ENCODE data around the gene FAM161B. TPM values are rescaled to one million over a fixed set of nuclear protein-coding genes. Genes with fewer than 3 reads are reported as not detected.

FAM161B gene, protein sequence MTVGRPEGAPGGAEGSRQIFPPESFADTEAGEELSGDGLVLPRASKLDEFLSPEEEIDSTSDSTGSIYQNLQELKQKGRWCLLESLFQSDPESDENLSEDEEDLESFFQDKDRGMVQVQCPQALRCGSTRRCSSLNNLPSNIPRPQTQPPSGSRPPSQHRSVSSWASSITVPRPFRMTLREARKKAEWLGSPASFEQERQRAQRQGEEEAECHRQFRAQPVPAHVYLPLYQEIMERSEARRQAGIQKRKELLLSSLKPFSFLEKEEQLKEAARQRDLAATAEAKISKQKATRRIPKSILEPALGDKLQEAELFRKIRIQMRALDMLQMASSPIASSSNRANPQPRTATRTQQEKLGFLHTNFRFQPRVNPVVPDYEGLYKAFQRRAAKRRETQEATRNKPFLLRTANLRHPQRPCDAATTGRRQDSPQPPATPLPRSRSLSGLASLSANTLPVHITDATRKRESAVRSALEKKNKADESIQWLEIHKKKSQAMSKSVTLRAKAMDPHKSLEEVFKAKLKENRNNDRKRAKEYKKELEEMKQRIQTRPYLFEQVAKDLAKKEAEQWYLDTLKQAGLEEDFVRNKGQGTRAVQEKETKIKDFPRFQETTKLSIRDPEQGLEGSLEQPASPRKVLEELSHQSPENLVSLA
- 4.4 TPM for polyA plus RNA-seq (2012; ENCODE audit: insufficient read depth, insufficient read length, low read depth)

- H3K4me3 ChIP-seq (ENCODE audit: low read depth, low read length) = peak within 1 kb of the TSS; percentile 77
- H3K9me3 ChIP-seq = no peaks in the 10 kb centered on the region
- peaks cover 8% of the 10 kb centered on the region for H3K36me3 ChIP-seq
- no peaks in the 10 kb centered on the region for H3K27me3 ChIP-seq
- H3K4me1 ChIP-seq = no peaks in the 10 kb centered on the region
- TF ChIP-seq, protein P1, sequence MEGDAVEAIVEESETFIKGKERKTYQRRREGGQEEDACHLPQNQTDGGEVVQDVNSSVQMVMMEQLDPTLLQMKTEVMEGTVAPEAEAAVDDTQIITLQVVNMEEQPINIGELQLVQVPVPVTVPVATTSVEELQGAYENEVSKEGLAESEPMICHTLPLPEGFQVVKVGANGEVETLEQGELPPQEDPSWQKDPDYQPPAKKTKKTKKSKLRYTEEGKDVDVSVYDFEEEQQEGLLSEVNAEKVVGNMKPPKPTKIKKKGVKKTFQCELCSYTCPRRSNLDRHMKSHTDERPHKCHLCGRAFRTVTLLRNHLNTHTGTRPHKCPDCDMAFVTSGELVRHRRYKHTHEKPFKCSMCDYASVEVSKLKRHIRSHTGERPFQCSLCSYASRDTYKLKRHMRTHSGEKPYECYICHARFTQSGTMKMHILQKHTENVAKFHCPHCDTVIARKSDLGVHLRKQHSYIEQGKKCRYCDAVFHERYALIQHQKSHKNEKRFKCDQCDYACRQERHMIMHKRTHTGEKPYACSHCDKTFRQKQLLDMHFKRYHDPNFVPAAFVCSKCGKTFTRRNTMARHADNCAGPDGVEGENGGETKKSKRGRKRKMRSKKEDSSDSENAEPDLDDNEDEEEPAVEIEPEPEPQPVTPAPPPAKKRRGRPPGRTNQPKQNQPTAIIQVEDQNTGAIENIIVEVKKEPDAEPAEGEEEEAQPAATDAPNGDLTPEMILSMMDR (IDR thresholded peaks at IDR 0.05; ENCODE audit: low read depth, low read length) = peak; percentile 10; the same call in 1 of the 2 replicates
- DNase-seq = peak; percentile 94
Observed at GRCh38 chr14:73949752-73950734, at the start of gene FAM161B, which contains the start of gene COQ6. Gene FAM161B (minus strand): TSS chr14:73950094. CDS start chr14:73950026, 68 bp downstream. Gene COQ6 (plus strand): TSS chr14:73950302. CDS start chr14:73950333, 31 bp downstream.

GRCh38 chr14:73998726-73999125, 48.8 kb upstream of the FAM161B start:
- Histone ChIP-seq H3K27me3 (no peaks in the 10 kb centered on the region), H3K4me3 (ENCODE audit: low read depth, low read length) (no peak overlapping the region), H3K36me3 (no peaks in the 10 kb centered on the region), H3K4me1 (no peaks in the 10 kb centered on the region), H3K9me3 (no peaks in the 10 kb centered on the region)
- DNase-seq = no peak
- TF ChIP-seq, protein P1 (IDR thresholded peaks at IDR 0.05; ENCODE audit: low read depth, low read length) = no peak

GRCh38 chr14:73997944-73998447, 48.1 kb upstream of the FAM161B start:
- Histone ChIP-seq H3K4me3 (ENCODE audit: low read depth, low read length) (no peak overlapping the region), H3K27me3 (no peaks in the 10 kb centered on the region), H3K9me3 (no peaks in the 10 kb centered on the region), H3K36me3 (no peaks in the 10 kb centered on the region), H3K4me1 (no peaks in the 10 kb centered on the region)
- no peak for DNase-seq
- TF ChIP-seq, protein P1 (IDR thresholded peaks at IDR 0.05; ENCODE audit: low read depth, low read length) = no peak

DNA sequence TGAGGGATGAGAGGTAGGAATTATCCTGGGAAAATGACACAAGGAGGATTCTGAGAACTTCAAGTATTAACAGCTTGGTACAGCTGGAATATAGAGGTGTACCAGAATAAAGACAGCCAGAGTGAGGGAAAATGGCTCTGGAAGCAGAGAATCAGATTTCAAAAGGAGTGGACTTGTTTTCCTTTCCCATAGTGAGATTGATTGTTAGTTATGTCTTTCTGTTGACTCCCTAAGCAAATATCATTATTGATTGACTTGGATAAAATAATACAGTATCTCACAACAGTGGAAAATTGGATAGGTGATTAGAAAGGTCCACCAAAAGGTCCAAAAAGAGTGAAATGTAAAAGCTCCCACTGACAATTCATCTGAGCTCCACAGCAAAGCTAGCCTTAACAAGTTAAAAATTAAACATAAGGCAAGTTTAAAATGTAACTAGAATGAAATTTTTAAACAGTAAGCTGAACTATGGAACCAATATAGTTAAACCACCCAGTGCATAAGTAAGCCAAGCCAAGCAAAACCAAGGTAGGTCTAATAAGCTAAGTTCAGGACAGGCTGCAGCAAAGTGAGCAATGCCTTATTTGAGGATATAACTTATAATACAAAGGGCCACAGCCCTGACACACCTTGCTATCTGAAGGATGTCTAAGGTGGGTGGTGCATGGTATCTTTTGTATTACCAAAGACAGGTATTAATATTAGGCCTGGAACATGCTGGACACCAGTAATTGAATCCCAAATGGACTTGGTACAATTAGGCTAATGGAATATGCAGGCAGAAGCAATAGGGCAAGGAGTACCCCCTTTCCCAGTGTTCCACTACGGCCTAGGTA, 47.4 kb upstream of the FAM161B start:
- no peak for DNase-seq
- no peaks in the 10 kb centered on the region for H3K4me1 ChIP-seq
- TF ChIP-seq, protein P1 (IDR thresholded peaks at IDR 0.05; ENCODE audit: low read depth, low read length) = no peak

DNA sequence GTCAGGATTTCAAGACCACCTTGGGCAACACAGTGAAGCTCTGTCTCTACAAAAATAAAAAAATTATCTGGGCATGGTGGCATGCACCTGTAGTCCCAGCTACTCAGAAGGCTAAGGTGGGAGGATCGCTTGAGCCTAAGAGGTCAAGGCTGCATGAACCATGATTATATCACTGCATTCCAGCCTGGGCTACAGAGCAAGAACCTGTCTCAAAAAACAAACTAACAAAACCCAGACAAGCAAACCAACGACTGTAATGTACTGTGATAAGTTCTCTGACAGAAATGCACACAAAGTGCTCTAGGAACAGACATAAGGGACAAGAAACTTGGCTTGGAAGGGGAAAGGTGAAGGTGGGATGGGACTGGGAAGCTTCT, 46.8 kb upstream of the FAM161B start:
- Histone ChIP-seq H3K4me1 (no peaks in the 10 kb centered on the region), H3K36me3 (no peaks in the 10 kb centered on the region), H3K27me3 (no peaks in the 10 kb centered on the region), H3K9me3 (no peaks in the 10 kb centered on the region), H3K4me3 (ENCODE audit: low read depth, low read length) (no peak overlapping the region)
- TF ChIP-seq, protein P1 (IDR thresholded peaks at IDR 0.05; ENCODE audit: low read depth, low read length) = no peak
- DNase-seq = no peak

More for the DNA sequence above, 47.4 kb upstream of the FAM161B start:
- Histone ChIP-seq H3K36me3 (no peaks in the 10 kb centered on the region), H3K4me3 (ENCODE audit: low read depth, low read length) (no peak overlapping the region), H3K9me3 (no peaks in the 10 kb centered on the region), H3K27me3 (no peaks in the 10 kb centered on the region)
